Globus pallidus (tissue), 1 donor: ENCODE measurements around the gene LSAMP.

Experiments
- DNase-seq: peaks from one replicate; pipeline ENCODE4 v3.0.0-alpha.2; 2015; ENCODE audit warnings: low spot score

The LSAMP gene

DNA sequence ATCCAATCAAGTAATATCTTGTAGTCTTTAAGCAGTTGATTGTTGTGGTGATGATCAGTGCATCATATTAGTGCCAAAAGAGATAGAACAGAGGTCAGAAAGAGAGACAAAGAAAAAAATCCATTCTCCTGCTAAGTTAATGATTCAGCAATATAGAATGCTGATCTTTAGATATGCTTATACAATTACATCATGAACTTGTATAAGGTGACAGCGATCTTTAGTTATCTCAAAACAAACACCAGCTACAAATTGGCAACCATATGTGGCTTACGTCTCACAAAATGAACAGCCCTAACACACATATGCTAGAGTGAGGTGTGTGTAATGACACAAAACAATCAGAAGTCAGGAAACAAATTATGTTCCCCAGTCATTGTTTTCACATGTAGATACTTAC, 12.5 kb downstream of the LSAMP start:
- DNase-seq, result no peak

DNA sequence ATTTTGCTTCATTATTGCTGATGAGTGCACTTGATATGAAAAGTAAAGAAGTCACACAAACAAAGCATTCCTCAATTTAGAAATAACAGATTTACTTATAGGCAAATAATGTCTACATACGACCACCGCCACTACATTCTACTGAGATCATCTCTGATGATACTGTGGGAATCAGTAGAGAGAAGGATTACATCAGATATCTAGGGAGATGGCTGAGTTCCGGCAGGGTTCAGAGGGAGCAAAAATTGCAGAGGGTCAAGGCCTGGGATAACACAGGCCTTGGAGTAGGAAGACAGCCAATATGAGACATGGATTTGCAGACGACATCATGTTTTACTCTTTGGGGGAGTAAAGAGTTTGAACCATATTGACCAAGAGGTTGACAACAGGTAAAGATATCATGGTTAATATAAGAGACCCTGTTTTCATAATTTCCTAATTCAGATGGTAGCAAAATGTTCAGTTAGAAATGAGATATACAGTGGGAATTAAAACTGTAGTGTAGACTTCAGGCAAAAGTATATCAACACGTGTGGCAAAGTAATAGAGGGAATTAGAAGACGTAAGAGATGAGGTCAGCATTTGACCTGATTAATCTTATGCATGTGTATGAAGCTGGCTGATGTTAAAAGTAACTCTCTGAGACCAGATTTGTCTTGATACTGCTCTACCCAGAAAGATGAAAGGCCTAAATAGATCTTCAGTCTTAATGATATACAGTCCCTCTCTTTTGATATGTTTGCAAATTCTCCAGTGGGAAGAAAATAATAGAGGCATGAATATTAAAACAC, 15.6 kb downstream of the LSAMP start:
- DNase-seq, result no peak

DNA sequence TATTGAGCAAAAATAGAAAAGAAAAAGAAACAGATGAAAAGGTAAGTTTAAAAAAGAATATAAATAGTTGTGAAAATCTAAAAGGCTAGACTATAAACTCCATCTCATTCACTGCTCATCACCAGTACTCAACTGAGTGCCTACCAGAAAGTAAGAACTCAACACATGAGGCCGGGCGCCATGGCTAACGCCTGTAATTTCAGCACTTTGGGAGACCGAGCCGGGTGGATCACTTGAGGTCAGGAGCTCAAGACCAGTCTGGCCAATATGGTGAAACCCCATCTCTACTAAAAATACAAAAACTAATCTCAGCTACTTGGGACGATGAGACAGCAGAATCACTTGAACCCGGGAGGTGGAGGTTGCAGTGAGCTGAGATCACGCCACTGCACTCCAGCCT, 19.3 kb downstream of the LSAMP start:
- no peak for DNase-seq

DNA sequence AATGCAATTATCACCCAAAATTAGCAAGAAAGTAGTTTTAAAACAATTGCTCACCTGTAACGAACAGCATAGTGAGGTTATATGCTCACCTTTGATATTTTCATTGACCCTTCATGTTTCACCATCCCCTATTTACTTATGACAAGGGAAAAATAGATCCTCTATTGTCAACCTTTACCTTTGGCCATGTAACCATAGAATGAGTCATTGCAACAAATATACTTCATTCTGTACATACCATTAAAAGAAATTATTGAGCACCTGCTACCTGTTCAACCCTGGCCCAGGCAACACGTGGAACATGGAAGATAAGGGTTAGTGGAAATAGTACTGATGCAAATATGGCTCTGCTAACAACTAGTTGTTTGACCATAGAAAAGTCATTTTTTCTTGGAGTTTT, 20.2 kb downstream of the LSAMP start:
- no peak for DNase-seq

DNA sequence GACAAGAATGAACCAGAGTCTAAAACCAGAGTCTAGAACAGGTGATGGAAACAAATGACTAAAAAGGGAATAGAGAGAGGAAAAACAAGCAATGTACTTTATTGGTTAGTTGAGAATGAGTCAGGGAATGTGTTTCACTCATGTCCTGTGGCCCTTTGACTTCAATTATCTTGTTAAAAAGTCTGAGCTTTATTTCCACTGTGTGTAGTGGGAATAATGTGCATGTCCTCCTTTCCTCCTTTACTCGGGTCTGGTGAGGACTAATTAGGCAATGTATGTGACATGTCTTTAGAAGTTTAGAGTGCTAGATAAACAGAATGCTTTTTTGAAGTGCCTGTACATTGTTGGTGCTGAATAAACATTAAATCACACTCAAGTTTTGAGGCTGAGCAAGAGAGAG, 21.3 kb downstream of the LSAMP start:
- peak; percentile 55 for DNase-seq

DNA sequence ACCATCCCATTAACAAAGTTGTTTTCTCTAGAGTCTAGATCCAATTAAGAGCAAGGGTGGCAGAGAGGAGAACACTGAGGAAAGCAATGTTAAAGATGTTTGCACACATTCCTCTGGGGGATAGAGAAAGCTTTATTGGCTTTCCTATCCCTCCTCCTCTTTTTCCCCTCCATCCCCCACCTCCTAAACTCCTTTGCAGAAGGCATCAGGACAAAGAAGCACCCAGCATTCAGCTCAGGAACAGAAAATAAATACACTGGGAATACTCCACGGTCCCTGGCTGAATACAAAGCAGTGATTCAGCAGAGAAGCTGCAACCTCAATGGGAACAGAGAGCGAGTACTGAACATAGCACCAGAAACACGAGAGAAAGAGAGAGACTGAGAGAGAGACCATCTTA, 21.9 kb downstream of the LSAMP start:
- peak; percentile 90 for DNase-seq

DNA sequence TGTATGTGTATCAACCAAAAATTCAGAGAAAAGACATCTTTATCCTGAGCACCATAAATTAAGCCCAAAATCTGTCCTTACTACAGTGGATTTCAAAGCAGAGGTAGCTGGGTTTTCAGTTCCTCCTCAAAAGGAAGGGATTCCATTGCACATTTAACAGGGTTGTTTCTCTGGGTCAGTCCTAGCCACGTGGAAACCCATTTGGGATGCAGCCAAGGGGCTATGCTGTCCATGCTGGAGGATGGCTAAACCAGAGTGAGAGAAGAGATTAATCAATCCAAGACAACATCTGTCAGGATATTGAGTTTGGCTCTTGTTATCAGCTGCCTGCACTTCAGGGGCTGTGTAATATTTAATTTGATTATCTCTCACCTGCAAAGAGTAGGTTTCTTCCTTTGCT, 28.1 kb downstream of the LSAMP start:
- DNase-seq, result no peak

DNA sequence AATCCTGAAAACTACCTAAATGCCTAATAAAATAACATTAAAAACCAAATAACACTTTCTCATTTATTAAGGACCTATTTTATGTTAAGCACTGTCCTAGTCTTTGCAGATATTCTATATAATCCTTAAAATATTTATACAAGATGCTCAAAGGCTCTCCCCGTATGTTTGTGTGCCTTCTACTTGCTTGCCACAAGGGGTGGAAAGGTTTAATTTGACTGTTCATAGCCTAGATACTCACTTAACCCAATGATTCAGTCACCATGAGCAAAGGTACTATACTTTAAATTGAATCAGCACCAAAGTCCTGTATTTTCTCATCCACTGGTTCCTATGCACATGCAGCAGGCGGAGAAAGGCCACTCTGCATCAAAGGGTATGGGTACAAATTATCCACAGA, 32.0 kb downstream of the LSAMP start:
- DNase-seq, result no peak

DNA sequence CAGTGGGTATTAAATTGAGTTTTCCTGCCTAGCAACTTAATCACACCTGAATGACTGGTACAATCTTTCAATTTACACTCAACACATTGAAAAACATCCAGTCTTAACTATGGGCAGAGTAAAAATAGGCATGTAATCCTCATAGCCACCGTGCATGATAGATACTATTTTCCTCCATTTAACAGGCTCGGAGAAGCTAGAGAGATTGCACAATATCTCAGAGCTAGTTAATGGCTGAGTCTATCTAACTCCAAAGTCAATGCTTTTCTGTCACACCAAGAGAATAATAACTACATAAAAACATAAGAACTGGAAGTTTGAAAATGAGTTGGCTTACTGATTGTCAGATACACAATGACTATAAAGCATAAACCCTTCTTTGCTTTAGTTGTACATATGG, 36.8 kb downstream of the LSAMP start:
- DNase-seq, result no peak

DNA sequence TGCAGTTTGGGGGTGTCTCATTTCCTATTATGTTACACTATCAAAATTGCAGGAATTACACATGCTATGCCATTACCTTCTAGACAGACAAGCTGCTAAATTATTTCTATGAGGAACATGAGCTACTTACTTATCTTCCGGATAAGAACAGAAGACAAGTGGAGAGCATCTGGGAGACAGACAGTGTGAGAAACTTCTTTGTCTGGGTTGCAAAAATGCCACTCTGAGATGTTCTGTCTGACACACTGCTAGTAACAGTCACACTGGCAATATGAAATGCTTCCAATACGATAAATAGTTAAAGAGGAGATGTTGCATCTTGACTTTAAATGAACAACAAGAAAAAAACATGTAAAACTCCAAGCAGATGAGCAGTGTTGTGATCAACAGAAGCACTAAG, 40.1 kb downstream of the LSAMP start:
- no peak for DNase-seq

DNA sequence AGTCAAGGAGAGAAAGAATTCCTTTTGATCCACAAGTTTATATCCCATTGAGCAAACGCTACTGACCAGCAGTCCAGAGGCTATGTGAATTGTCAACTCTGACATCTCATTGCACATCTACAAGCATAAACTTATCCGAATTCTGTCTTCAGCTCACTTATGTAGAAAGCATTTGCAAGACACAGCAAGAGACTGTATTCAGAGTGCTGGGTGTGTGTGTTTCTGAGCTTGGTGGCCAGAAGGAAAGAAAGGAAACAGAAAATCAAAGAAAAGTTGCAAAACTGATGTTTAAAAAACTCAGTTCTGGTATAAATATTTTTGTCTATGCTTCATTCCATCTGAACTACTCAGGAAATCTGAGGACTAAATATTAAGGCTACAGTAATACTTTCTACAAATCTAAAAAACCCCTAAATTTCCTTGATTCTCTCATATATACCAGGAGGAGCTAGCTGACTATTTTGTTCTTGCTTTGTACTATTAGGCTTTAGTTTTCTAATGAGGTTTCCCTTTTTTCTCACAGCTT, 45.5 kb downstream of the LSAMP start:
- no peak for DNase-seq

DNA sequence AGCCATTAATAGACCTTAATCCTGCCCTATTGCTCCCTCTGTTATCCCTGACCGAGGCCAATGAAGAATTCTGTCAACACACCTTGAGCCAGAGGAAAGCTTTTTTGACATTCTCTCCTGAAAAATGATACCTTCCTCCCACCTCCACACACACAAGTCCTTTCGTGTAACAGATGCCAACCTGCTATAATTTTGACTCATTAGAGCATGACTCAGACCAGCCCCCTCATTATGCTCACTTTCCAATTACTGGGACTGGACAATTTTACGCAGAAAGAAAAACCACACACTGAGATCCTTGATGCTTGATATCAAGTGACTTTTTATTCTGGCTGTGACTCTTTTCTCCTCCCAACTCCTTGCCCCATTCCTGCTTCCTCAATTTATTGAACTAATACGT, 50.9 kb downstream of the LSAMP start:
- no peak for DNase-seq

DNA sequence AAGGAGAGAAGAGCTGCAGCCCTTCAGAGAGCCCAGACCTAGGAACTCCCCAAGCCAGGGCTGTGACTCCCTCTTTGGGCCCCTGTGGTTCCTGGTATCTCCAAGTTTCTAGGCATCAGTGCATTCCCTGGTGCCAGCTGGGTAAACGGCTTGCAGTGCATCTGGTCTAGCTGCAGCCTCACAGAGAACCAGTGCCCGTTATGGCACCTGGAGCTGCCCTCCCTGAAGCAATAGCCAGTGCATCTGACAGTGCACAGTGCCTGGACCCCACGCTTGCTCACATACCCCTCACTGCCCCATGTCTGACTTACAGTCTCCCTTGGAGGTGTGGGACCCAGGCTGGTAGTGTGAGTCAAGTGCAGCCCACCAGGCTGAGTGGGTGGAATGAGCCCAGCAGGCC, 52.1 kb downstream of the LSAMP start:
- no peak for DNase-seq

DNA sequence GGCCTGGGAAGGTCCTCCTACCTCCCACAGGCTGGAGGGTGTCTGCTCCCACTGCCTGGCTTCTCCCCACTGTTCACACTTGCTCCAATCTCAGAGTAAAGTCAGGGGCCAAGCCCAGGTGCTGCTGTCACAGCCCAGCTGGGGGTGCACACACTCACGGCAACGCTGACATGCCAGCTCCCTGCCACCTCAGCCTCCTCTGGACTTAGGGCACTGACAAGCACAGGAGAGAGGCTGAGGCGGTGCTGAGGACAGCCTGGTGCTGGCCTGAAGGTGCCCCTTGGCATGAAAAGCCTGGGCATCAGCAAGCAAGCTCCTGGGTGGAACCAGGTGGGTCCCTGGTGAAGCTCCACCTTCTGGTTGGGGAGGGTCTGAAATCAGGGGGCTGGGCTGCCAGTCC, 53.0 kb downstream of the LSAMP start:
- no peak for DNase-seq

DNA sequence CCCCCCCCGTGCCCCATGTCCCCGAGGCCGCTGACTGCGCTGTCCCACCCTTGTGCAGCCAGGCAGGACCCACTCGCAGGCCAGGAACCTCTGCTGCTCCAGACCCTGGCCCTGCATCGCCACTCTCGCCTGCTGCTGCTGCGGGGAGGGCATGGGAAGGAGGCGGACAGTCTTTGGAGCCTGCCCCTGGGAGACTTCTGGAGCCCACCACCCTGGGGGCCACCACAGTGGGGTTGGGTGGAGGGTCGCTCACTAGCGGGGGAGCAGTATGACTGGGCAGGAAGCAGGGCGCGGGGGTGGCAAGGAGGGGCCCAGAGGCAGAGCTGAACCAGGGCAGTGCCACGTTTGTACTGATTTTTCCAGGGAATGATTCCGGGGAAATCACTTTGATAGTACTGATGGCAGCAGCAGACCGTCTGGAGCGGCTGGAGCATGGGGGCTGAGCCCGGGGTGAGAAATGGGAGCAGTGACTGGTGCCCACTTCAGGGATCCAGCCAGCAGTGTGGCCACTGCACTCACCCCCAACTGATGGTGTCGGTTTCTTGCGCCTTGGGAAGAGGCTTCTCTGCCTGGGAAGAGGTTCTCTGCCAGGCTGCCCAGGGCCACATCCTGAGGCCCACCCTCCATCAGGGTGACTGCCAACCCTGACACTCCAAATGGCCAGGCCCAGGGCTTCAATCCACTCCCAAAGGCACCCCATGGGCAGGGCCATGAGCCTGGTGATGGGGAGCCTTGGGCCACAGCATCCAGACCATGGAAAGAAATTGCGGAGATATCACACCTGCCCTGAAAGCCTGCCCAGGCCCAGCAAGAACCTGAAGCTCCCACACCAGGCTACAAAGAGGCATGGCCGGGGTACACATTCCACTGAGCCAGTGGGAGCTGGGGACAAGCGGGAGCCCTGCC, 53.7 kb downstream of the LSAMP start:
- no peak for DNase-seq

DNA sequence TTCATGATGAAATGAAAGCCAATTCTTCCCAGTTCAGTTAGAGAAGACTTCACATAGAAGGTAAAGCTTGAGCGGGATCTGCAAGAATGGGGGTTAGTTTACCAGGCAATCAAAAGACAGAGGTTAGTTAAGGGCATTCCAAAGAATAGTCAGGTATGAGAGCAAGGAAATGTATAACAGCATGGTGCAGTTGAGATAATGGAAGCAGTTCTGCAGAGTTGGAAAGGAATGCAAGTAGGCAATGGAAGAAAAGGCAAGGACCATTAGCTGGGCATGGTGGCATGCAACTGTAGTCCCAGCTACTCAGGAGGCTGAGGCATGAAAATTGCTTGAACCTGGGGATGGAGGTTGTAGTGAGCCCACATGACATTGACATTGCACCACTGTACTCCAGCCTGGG, 55.0 kb downstream of the LSAMP start:
- DNase-seq, result no peak

DNA sequence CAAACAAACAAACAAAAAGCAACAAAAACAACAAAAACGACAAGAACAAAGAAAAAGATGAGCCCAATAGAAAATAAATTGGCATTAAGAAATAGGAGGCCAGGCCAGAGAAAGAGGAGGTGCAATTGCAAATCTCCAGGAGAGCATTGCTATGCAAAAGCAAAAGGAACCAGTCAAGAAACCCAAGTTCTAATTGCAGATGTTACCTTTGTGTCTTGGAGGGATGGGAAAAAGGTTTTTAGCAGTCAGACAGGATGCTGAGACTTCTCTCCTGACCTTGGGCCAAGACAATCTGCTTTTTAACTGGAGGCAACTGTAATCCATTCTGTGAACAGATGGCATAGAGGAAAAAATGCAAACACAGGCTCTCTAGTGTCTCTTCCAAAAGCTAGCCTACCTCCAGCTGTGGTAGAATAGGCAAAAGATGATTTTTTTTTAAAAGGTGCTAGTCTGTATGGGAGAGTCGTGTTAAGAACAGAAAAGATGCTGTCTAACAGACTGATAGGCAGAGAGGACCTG, 56.4 kb downstream of the LSAMP start:
- DNase-seq, result no peak

DNA sequence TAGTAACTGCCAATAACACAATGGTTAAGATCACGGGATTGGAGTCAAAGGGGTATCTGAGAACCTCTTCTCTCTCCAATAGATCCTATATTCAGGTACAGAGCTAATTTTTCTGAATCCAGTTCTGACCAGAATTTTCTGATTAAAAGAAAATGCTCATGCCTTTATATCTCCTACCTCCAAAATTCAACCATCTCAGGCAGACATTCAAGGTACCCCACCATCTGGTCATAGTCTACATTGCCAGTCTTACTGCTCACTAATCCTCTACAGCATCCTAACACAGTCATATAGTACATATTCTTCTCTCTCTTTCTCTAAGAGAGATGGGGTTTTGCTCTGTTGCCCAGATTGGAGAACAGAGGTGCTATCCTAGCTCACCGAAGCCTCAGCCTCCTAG, 59.1 kb downstream of the LSAMP start:
- no peak for DNase-seq

DNA sequence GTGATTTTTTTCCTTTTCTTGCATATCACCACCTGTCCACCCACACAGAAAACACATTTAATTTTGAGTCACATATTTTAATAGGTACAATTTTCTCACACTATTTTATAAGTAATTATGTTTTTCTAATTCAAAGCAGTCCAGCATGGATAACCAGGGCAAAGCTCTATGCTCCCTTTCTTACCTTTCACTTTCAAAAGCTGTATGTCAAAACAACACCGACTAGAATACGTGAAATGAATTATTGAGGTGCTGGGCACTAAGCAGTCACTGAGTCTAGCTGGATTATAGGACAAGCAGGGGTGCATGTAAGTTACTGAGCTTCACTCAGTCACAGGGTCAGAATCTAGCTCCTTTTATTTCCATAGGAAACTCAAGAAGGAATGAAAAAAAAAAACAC, 60.6 kb downstream of the LSAMP start:
- DNase-seq, result no peak

DNA sequence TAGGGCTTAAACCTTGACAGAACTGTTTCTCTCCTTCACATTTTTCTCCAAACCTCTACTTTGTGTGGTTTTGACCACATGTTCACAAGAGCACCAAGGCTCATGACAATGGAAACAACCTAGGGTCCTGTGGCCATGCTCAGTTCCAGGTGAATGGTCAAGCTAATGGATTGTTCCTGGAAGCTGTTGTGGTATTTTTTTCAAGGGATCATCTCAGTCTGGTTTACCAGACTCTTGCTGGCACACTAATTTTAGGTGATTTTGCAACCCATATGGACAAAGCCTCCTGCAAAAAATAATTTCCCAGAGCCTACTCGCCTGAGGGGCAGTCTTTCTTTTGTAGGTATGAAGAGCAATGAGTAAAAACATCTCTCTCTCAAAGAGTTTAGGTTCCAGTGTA, 67.2 kb downstream of the LSAMP start:
- no peak for DNase-seq

DNA sequence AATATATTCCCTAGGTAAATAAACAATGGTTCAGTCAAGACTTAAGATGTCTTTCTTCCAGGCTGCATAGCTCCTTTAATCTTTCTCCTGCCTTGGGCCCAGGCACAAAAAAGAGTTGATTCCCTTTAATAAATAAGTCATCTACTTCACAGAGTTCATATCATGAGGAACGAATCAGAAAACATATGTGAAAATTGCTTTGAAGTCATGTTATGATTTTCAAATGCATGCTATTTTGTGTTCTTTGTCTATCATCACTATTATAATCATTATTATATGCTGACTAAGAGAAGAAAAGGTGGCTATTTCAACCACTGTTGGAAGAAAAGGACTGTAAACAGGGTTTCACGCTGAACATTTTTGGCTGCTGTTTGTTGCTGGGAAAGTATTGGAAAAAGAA, 70.4 kb downstream of the LSAMP start:
- DNase-seq, result no peak

DNA sequence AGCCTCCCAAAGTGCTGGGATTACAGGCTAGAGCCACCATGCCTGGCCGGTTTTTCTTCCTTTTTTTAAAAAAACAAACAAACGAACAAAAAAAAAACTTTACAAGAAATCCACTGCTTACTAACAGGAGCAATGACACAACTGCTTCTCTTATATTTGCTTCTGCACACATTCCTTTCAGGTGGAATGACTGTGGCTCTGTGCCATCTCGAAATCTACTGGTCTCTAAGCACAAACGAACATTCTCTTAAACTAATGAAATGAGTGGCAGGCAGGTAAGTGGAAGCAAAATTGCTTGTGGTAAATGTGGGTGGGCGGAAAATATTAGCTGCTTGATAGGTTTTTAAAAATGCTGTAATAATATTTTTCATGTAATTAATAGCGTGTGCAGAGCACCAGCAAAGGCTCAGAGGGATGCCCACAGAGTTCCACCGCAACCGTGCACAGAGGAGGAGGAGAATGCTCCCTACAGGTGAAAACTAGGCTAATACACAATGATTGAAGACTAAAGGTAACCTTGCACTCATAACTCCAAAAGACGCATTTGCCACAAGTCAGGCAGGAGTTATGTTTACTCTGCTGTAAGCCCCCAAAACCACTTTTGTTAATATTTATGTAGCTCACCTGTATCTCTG, 77.4 kb downstream of the LSAMP start:
- DNase-seq, result no peak

DNA sequence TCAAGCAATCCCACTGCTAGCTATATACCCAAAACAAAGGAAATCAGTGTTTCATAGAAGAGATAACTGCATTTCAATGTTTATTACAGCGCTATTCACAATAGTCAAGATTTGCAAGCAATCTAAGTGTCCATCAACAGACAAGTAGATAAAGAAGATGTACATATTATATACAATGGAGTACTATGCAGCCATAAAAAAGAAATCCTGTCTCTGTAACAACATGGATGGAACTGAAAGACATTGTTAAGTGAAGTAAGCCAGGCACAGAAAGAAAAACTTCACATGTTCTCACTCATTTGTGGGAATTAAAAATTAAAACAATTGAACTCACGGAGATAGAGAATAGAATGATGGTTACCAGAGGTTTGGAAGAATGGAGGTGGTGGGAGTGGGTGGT, 89.2 kb downstream of the LSAMP start:
- DNase-seq, result no peak
